Mucosa of rectum (tissue), 2 donors: ENCODE measurements around the gene ARHGEF19.
A peak's percentile ranks its signal among the peaks of the same experiment; 100 is the strongest.
"Not testable (repeated sequence)": the region's sequence is repeated elsewhere in the genome, so short reads cannot be mapped to it uniquely, and the experiment has no call there.

Source experiments
- H3K27ac ChIP-seq, 2 donors: one replicate each; pipeline ENCODE4 v1.7.0; 2013; ENCODE audit warnings: inconsistent platforms in 2 of 2, low read depth in 2 of 2, low read length in 2 of 2
- H3K27me3 ChIP-seq, 2 donors: one replicate each; pipeline ENCODE4 v1.7.0; 2013; ENCODE audit warnings: low read length in 2 of 2; ENCODE audit not compliant: control insufficient read depth in 2 of 2, insufficient read depth in 2 of 2
- H3K36me3 ChIP-seq, 2 donors: one replicate each; pipeline ENCODE4 v1.7.0; 2013; ENCODE audit warnings: low read length in 2 of 2; ENCODE audit not compliant: control insufficient read depth in 2 of 2, insufficient read depth in 2 of 2
- H3K4me1 ChIP-seq, 2 donors: one replicate each; pipeline ENCODE4 v1.7.0; 2013; ENCODE audit warnings: low read length in 2 of 2, mild to moderate bottlenecking in 1 of 2; ENCODE audit not compliant: control insufficient read depth in 2 of 2, insufficient read depth in 2 of 2
- H3K4me3 ChIP-seq, 2 donors: one replicate each; pipeline ENCODE4 v1.7.0; 2013; ENCODE audit warnings: low read length in 2 of 2
- H3K9ac ChIP-seq, 2 donors: one replicate each; pipeline ENCODE4 v1.7.0; 2013; ENCODE audit warnings: low read length in 2 of 2, low read depth in 1 of 2, mild to moderate bottlenecking in 1 of 2
- H3K9me3 ChIP-seq, 2 donors: one replicate each; pipeline ENCODE4 v1.7.0; 2013; ENCODE audit warnings: low read length in 2 of 2; ENCODE audit not compliant: control insufficient read depth in 2 of 2
- donor health status: healthy.
- donor health status: Normal muscosa, but diverticular disease.

The ARHGEF19 gene

GRCh38 chr1:16174261-16174868 is 38.1 kb downstream of the ARHGEF19 start:
- Histone ChIP-seq H3K4me3 (no peak overlapping the region), H3K27ac (peak overlapping the region; percentile 95 to 99), H3K9me3 (no peaks in the 10 kb centered on the region), H3K4me1 (peaks cover 61 to 74% of the 10 kb centered on the region in 2 donors), H3K27me3 (no peaks in the 10 kb centered on the region), H3K36me3 (no peaks in the 10 kb centered on the region), H3K9ac (peak overlapping the region in 1 of 2 donors; percentile 74)

GRCh38 chr1:16173447-16174260 is 38.8 kb downstream of the ARHGEF19 start:
- Histone ChIP-seq H3K9ac (peak overlapping the region; percentile 63 to 74), H3K27me3 (no peaks in the 10 kb centered on the region), H3K4me3 (peak overlapping the region; percentile 25 to 44), H3K4me1 (peaks cover 57 to 75% of the 10 kb centered on the region in 2 donors), H3K36me3 (no peaks in the 10 kb centered on the region), H3K9me3 (no peaks in the 10 kb centered on the region), H3K27ac (peak overlapping the region; percentile 95 to 99)

GRCh38 chr1:16172964-16173446 is 39.4 kb downstream of the ARHGEF19 start:
- Histone ChIP-seq H3K36me3 (no peaks in the 10 kb centered on the region), H3K27ac (peak overlapping the region; percentile 95 to 99), H3K9ac (peak overlapping the region; percentile 74 to 75), H3K27me3 (no peaks in the 10 kb centered on the region), H3K4me1 (peaks cover 56 to 75% of the 10 kb centered on the region in 2 donors), H3K4me3 (peak overlapping the region; percentile 25 to 44), H3K9me3 (no peaks in the 10 kb centered on the region)

GRCh38 chr1:16172218-16172830 is 40.1 kb downstream of the ARHGEF19 start:
- Histone ChIP-seq H3K4me3 (no peak overlapping the region), H3K36me3 (no peaks in the 10 kb centered on the region), H3K9ac (peak overlapping the region; percentile 74 to 75), H3K27ac (peak overlapping the region; percentile 95 to 99), H3K9me3 (no peaks in the 10 kb centered on the region), H3K4me1 (peaks cover 49 to 69% of the 10 kb centered on the region in 2 donors), H3K27me3 (no peaks in the 10 kb centered on the region)

- H3K27ac ChIP-seq, result peak overlapping the region; percentile 95 to 99
- H3K9me3 ChIP-seq, result no peaks in the 10 kb centered on the region
- no peaks in the 10 kb centered on the region for H3K27me3 ChIP-seq
- peak overlapping the region in 1 of 2 donors; percentile 4 for H3K9ac ChIP-seq
- H3K4me1 ChIP-seq, result peaks cover 41 to 61% of the 10 kb centered on the region in 2 donors
- H3K4me3 ChIP-seq, result no peak overlapping the region
- no peaks in the 10 kb centered on the region for H3K36me3 ChIP-seq
These were observed 40.9 kb downstream of the ARHGEF19 start for GRCh38 chr1:16171314-16172151.

- Histone ChIP-seq H3K4me1 (peaks cover 36 to 55% of the 10 kb centered on the region in 2 donors), H3K27me3 (no peaks in the 10 kb centered on the region), H3K36me3 (no peaks in the 10 kb centered on the region), H3K9ac (no peak overlapping the region), H3K9me3 (no peaks in the 10 kb centered on the region), H3K4me3 (no peak overlapping the region), H3K27ac (no peak overlapping the region)
These were observed 42.2 kb downstream of the ARHGEF19 start for GRCh38 chr1:16170283-16170673.

- no peaks in the 10 kb centered on the region for H3K9me3 ChIP-seq
- H3K4me3 ChIP-seq, result no peak overlapping the region
- H3K4me1 ChIP-seq, result peaks cover 26 to 51% of the 10 kb centered on the region in 2 donors
- H3K27ac ChIP-seq, result peak overlapping the region; percentile 16 to 20
- H3K27me3 ChIP-seq, result no peaks in the 10 kb centered on the region
- no peaks in the 10 kb centered on the region for H3K36me3 ChIP-seq
- H3K9ac ChIP-seq, result no peak overlapping the region
These were observed 43.7 kb downstream of the ARHGEF19 start for GRCh38 chr1:16168622-16169360.

- H3K27me3 ChIP-seq, H3K9me3 ChIP-seq, H3K36me3 ChIP-seq: not testable (repeated sequence)
- Histone ChIP-seq H3K4me3 (peak overlapping the region; percentile 41 to 50), H3K4me1 (peaks cover 20 to 45% of the 10 kb centered on the region in 2 donors), H3K27ac (peak overlapping the region in 1 of 2 donors; percentile 16), H3K9ac (peak overlapping the region in 1 of 2 donors; percentile 64)
These were observed 44.3 kb downstream of the ARHGEF19 start for GRCh38 chr1:16168144-16168495.
